Hepatocyte (in vitro differentiated cells): Measurements from ENCODE around the gene ZNF644.

Experiments
- EZH2 ChIP-seq: fragments of 200-600 bp; sonication (generic); IDR thresholded peaks from 2 replicates; pipeline ENCODE4 v1.6.1; 2016; ENCODE audit warnings: antibody characterized with exemption, mild to moderate bottlenecking, borderline replicate concordance
- EZH2phosphoT487 ChIP-seq: fragments of 200-600 bp; sonication (generic); IDR thresholded peaks from one replicate; pipeline ENCODE4 v1.6.1; 2018; ENCODE audit warnings: antibody characterized with exemption, mild to moderate bottlenecking, low read depth, moderate library complexity; ENCODE audit not compliant: unreplicated experiment, severe bottlenecking
- TF ChIP-seq, protein P1 (sequence below): fragments of 200-600 bp; sonication (generic); IDR thresholded peaks from 2 replicates; pipeline ENCODE4 v1.5.1; 2016; ENCODE audit warnings: antibody characterized with exemption, mild to moderate bottlenecking; ENCODE audit not compliant: poor library complexity

DNA sequence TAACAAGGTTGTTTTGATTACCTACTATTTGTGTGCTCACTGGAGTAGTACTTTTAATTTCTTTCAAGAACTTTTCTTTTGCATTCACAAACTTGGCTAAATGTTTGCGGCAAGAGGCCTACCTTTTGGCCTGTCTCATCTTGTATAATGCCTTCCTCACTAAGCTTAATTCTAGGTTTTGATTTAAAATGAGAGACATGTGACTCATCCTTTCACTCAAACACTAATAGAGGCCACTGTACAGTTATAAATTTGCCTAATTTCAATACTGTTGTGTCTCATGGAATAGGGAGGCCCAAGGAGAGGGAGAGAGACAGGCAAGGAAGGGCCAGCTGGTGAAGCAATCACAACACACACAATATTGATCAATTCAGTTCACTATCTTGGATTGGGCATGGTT is 66.1 kb downstream of the ZNF644 start:
- TF ChIP-seq, protein P1, sequence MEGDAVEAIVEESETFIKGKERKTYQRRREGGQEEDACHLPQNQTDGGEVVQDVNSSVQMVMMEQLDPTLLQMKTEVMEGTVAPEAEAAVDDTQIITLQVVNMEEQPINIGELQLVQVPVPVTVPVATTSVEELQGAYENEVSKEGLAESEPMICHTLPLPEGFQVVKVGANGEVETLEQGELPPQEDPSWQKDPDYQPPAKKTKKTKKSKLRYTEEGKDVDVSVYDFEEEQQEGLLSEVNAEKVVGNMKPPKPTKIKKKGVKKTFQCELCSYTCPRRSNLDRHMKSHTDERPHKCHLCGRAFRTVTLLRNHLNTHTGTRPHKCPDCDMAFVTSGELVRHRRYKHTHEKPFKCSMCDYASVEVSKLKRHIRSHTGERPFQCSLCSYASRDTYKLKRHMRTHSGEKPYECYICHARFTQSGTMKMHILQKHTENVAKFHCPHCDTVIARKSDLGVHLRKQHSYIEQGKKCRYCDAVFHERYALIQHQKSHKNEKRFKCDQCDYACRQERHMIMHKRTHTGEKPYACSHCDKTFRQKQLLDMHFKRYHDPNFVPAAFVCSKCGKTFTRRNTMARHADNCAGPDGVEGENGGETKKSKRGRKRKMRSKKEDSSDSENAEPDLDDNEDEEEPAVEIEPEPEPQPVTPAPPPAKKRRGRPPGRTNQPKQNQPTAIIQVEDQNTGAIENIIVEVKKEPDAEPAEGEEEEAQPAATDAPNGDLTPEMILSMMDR = no peak
- TF ChIP-seq EZH2 (no peak), EZH2phosphoT487 (no peak)
